Activated T-helper 1 cell treated with anti-CD3 and anti-CD28 coated beads, Interleukin-12 subunit alpha, Interleukin-12 subunit beta, Interleukin-2, Interleukin-4 antibody, amounts not matched to agents 30 ng/mL and 10 ng/mL and 1 ng/mL, durations not matched to agents 14 hours and 24 hours and 36 hours (primary cell): Measurements from ENCODE around the gene C18orf63. TPM values are rescaled to one million over a fixed set of nuclear protein-coding genes. Genes with fewer than 3 reads are reported as not detected.

Source experiments
- DNase-seq: peaks from one replicate; pipeline ENCODE4 v3.0.0; 2021; ENCODE audit warnings: low spot score
- H3K27ac Mint-ChIP-seq: one replicate; pipeline ENCODE4 v1.8.0; 2021; ENCODE audit warnings: mild to moderate bottlenecking, mixed read lengths
- H3K27me3 Mint-ChIP-seq: one replicate; pipeline ENCODE4 v1.8.0; 2022; ENCODE audit warnings: mild to moderate bottlenecking, moderate library complexity, mixed read lengths; ENCODE audit not compliant: insufficient read depth
- H3K36me3 Mint-ChIP-seq: one replicate; pipeline ENCODE4 v1.8.0; 2021; ENCODE audit warnings: low read depth, mixed read lengths
- H3K4me1 Mint-ChIP-seq: one replicate; pipeline ENCODE4 v1.8.0; 2021; ENCODE audit warnings: low read depth, mixed read lengths
- H3K4me3 Mint-ChIP-seq: one replicate; pipeline ENCODE4 v1.8.0; 2021; ENCODE audit warnings: mild to moderate bottlenecking, moderate library complexity, mixed read lengths
- H3K9me3 Mint-ChIP-seq: one replicate; pipeline ENCODE4 v1.8.0; 2021; ENCODE audit warnings: mixed read lengths
- intact Hi-C: fragments of 100-400 bp; cut with micrococcal nuclease; formaldehyde crosslinking; loops from one replicate; pipeline ENCODE4 v1.15.1; 2024
- total RNA-seq: library from RNA; stranded (reverse); gene quantifications from 2 replicates; pipeline ENCODE4 v1.2.3, GENCODE V29; 2022

The C18orf63 gene
- total RNA-seq, 1 donor from 2014 or later = not detected

DNA sequence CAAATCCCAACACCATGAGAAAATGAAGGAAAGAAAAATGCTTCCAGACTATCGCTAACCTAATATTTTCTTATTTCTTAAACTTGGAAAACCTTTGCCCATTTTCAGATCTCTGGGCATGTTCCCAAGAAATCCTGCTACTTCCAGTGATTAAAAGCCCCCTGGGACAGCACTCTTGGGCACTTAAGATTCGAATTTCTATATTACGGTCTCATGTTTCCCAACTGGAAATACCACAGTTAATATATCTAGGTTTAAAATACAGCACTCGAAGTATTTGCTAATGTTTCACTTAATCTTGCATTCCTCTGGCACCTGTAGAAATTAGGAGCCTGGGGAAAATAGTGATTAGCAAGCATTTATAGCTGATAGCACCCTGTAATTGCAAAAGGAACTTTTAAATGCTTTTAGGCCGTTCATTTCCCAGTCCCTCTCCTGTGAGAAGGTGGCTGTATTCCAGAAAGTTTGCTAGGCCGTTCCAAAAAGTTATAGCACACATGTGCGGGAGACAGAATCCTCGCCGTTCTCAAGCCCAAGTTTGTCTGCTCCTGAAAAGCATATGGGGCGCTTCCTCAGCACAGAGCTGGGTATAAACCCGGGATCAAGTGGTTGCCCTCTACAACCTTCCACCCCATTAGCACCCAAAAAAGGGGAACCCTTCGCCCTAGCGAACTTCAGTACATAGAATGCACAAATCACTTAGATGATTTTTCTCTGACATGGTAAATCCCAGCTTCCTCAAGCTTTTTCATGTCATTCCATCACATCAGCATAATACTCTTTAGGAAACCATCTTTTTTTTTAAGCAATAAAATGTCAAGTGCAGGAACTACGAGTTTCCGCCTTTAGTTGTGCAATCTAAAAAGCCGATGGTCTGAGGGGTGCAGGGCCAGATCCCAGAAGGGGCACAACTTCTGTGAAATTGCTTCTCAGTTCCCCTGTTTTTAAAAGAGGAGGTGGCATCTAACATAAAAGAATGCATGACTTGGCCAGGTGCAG lies 80.8 kb downstream of the C18orf63 start:
- intact Hi-C loops = no loop called here
- H3K27me3 Mint-ChIP-seq = peaks cover 21% of the 10 kb centered on the region
- no peak overlapping the region for H3K27ac Mint-ChIP-seq

GRCh38 chr18:74397572-74397971 lies 81.9 kb downstream of the C18orf63 start:
- intact Hi-C loops = no loop called here
- Mint-ChIP-seq H3K36me3 (no peaks in the 10 kb centered on the region), H3K4me1 (peaks cover 5% of the 10 kb centered on the region), H3K4me3 (no peak overlapping the region), H3K9me3 (no peaks in the 10 kb centered on the region), H3K27me3 (peaks cover 16% of the 10 kb centered on the region), H3K27ac (no peak overlapping the region)
- DNase-seq = no peak

More for the DNA sequence above, 80.8 kb downstream of the C18orf63 start:
- peaks cover 5% of the 10 kb centered on the region for H3K4me1 Mint-ChIP-seq
- H3K4me3 Mint-ChIP-seq = no peak overlapping the region
- no peaks in the 10 kb centered on the region for H3K9me3 Mint-ChIP-seq
- DNase-seq = no peak
- no peaks in the 10 kb centered on the region for H3K36me3 Mint-ChIP-seq

GRCh38 chr18:74399091-74399887 lies 83.7 kb downstream of the C18orf63 start:
- DNase-seq = no peak

DNA sequence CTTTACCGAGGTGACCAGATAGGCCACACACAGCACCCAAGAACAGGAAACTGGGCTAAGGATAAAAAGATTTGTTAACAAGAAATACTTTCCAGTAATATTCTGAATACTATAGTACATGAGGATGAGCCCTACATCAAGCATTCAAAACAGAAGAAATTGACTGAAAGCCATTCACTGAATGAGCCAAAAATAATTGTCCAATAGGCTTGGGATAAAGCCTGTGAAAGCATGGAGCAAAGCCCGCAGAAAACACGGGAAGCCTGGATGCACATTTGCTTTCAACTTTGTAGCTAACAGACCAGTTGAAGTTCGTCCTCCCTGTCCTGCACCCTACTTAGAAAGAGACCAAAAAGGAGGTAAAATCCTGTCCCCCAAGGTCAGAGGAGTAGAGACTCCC lies 85.2 kb downstream of the C18orf63 start:
- no peak for DNase-seq
- H3K27ac Mint-ChIP-seq = no peak overlapping the region
- H3K36me3 Mint-ChIP-seq = no peaks in the 10 kb centered on the region
- H3K4me3 Mint-ChIP-seq = no peak overlapping the region
- intact Hi-C loops = no loop called here
- H3K9me3 Mint-ChIP-seq = peaks cover 3% of the 10 kb centered on the region
- peaks cover 13% of the 10 kb centered on the region for H3K27me3 Mint-ChIP-seq
- peaks cover 5% of the 10 kb centered on the region for H3K4me1 Mint-ChIP-seq

More at GRCh38 chr18:74399091-74399887, 83.7 kb downstream of the C18orf63 start:
- Mint-ChIP-seq H3K4me1 (peaks cover 5% of the 10 kb centered on the region), H3K27me3 (peaks cover 18% of the 10 kb centered on the region), H3K27ac (no peak overlapping the region), H3K4me3 (no peak overlapping the region), H3K9me3 (no peaks in the 10 kb centered on the region), H3K36me3 (no peaks in the 10 kb centered on the region)
- intact Hi-C loops = no loop called here

DNA sequence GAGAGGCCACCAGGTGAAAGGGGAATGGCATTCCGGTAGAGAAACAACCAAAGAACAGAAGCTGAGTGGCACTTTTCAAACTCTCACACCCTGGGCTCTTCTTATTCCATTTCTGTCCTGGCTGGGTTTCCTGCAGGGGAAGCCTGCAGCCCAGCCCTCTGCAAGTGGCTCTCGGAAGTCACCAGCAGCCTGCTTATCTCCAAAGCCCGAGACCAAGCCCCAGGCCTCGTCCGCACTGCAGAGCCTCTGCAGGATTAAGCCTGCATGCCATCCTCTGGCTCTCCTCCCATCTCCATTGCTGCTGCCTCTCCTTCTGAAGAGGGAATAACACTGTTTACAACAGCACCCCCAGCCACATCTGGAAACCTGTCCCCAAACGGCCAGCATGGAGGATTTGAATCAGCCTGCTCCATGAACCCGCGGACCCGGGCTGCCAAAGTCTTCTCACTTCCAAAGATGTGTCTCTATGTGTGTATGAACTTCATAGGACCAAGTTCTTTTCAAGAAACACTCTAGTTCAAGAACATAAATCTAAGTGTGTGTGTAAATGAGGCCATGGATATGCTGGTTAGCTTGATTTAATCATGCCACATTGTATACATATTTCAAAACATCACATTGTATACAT lies 87.3 kb downstream of the C18orf63 start:
- intact Hi-C loops = no loop called here
- H3K27ac Mint-ChIP-seq = no peak overlapping the region
- H3K9me3 Mint-ChIP-seq = peaks cover 3% of the 10 kb centered on the region
- peaks cover 12% of the 10 kb centered on the region for H3K4me1 Mint-ChIP-seq
- H3K4me3 Mint-ChIP-seq = no peak overlapping the region
- H3K27me3 Mint-ChIP-seq = peaks cover 9% of the 10 kb centered on the region
- DNase-seq = no peak
- H3K36me3 Mint-ChIP-seq = no peaks in the 10 kb centered on the region

GRCh38 chr18:74407888-74408287 lies 92.2 kb downstream of the C18orf63 start:
- peaks cover 28% of the 10 kb centered on the region for H3K4me1 Mint-ChIP-seq
- peaks cover 4% of the 10 kb centered on the region for H3K27me3 Mint-ChIP-seq
- no peak for DNase-seq
- H3K9me3 Mint-ChIP-seq = peaks cover 3% of the 10 kb centered on the region
- peak overlapping the region; percentile 64 for H3K4me3 Mint-ChIP-seq
- intact Hi-C loops = no loop called here
- H3K27ac Mint-ChIP-seq = peak overlapping the region; percentile 73
- peaks cover 2% of the 10 kb centered on the region for H3K36me3 Mint-ChIP-seq

Other genes starting within 250 kb of the C18orf63 start
- 0.83 and 1.0 TPM in 2 replicates for gene FBXO15, start 168.0 kb upstream of the C18orf63 start, total RNA-seq
- gene TIMM21, start 167.3 kb upstream of the C18orf63 start, total RNA-seq = 54.1 and 60.2 TPM in 2 replicates
- 36.0 and 40.5 TPM in 2 replicates for gene CYB5A, start 23.9 kb upstream of the C18orf63 start, total RNA-seq
- gene DIPK1C, start 141.5 kb downstream of the C18orf63 start, total RNA-seq = not detected in 2 replicates
- 159 and 164 TPM in 2 replicates for gene CNDP2, start 180.5 kb downstream of the C18orf63 start, total RNA-seq
- gene CNDP1, start 218.7 kb downstream of the C18orf63 start, total RNA-seq = not detected in 2 replicates